GM13976 (cell line): ENCODE data around the gene CDC42SE2.
A peak's percentile ranks its signal among the peaks of the same experiment; 100 is the strongest.

ENCODE experiments used
- DNase-seq: peaks from one replicate; pipeline ENCODE4 v3.0.0; 2012; ENCODE audit warnings: low spot score
- in situ Hi-C: fragments of 300-500 bp; cut with MboI; formaldehyde crosslinking; loops from one replicate; pipeline ENCODE4 v1.12.0; 2022; ENCODE audit warnings: low sequenced_read_pairs, mixed read lengths, inconsistent platforms; ENCODE audit not compliant: unreplicated experiment
- TF ChIP-seq, protein P1 (sequence below): IDR thresholded peaks from 2 replicates; pipeline ENCODE4 v1.5.1; 2012; ENCODE audit warnings: borderline replicate concordance, mild to moderate bottlenecking; ENCODE audit not compliant: insufficient read depth; ENCODE audit errors: extremely low read depth, missing control alignments, control extremely low read depth

The CDC42SE2 gene

DNA sequence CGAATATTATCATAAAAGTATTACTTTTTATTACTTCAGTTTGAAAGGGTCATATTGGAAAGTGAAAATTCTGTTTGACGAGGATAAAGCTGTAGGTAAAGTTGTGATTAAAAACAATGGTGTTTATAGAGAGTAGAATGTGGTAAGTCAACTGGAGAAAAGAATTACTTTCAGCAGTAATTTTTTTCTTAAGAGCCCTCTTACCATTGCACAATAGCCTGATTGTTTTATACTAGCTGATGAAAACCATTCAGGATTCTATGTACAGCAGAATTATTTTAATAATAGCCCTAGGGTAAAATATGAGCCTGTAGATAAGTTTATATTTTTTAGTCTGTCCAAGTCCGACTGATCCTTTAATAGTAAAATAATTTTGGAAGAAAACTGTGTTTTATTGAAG lies 16.6 kb downstream of the CDC42SE2 start:
- no peak for DNase-seq
- in situ Hi-C loops, result no loop called here
- TF ChIP-seq, protein P1, sequence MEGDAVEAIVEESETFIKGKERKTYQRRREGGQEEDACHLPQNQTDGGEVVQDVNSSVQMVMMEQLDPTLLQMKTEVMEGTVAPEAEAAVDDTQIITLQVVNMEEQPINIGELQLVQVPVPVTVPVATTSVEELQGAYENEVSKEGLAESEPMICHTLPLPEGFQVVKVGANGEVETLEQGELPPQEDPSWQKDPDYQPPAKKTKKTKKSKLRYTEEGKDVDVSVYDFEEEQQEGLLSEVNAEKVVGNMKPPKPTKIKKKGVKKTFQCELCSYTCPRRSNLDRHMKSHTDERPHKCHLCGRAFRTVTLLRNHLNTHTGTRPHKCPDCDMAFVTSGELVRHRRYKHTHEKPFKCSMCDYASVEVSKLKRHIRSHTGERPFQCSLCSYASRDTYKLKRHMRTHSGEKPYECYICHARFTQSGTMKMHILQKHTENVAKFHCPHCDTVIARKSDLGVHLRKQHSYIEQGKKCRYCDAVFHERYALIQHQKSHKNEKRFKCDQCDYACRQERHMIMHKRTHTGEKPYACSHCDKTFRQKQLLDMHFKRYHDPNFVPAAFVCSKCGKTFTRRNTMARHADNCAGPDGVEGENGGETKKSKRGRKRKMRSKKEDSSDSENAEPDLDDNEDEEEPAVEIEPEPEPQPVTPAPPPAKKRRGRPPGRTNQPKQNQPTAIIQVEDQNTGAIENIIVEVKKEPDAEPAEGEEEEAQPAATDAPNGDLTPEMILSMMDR, result no peak

DNA sequence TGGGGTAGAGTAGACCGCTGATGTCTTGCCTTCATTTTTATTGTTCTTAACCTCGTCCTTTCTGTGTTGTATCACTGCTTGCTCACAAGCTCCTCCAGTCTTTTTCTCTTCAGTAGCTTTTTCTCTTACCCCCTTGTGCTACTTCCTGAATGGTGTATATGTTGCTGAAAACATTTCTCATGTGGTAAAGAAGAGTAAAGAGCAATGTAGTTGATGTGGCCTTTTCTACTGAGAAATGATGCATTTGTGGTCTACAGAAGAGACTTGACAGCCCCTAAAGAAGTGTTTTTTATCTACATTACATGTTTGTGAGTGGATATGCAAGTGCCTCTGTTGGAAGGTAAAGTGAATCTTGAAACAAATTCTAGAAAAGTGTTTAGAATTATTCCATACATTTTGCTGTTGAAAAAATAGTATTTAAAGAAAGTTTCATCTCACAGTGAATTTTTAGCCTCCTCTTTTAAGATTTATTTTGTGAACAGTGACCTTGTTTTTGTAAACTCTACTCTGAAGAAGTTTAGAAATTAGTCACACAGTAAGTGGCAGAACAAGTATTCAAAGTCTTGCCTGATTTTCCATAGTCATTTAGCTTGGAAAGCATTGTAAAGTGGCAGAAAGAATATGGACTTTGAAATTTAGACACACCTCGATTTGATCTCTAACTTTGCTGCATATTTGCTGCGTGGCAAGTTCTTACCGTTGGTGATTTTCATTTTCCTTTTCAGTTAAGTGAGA lies 17.4 kb downstream of the CDC42SE2 start:
- peak; percentile 40 for DNase-seq
- TF ChIP-seq, protein P1, result no peak
- in situ Hi-C loops, result no loop called here

DNA sequence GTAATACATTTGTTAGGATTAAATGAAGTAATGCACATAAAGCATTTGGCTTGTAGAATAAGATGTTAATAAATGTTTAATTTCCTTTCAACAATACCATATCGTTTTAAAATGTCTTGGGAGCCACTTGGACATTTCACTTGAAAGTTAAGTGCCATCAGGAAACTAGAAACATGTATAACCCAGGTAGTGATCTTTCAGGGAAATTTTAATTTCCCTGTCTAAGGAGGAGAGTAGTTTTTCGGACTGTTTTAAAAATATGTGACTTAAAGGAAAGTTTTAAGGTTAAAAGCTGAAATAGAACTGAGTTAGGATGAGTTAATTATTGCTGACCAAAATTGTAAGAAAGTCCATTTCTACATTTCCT lies 18.0 kb downstream of the CDC42SE2 start:
- DNase-seq, result no peak

DNA sequence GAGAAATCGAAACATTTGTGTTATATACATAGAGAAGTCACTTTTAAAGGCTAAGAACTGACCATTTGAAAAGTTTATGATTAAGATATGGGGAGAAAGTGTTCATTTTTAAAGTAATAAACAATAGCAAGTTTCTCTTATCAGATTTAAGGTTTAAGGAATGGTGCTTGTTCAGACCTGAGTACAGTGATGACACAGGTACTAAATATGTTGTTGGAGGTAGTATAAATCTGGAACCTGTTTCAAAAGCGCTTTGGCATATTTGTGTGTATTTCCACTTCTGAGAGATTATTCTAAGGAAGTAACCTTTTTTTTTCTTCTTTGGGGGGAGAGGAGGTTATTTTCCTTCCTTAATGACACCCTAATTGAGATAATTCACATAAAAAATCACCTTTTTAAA lies 18.4 kb downstream of the CDC42SE2 start:
- in situ Hi-C loops, result no loop called here
- TF ChIP-seq, protein P1, result no peak
- no peak for DNase-seq

More for the DNA sequence above, 18.0 kb downstream of the CDC42SE2 start:
- TF ChIP-seq, protein P1, result no peak
- in situ Hi-C loops, result no loop called here

DNA sequence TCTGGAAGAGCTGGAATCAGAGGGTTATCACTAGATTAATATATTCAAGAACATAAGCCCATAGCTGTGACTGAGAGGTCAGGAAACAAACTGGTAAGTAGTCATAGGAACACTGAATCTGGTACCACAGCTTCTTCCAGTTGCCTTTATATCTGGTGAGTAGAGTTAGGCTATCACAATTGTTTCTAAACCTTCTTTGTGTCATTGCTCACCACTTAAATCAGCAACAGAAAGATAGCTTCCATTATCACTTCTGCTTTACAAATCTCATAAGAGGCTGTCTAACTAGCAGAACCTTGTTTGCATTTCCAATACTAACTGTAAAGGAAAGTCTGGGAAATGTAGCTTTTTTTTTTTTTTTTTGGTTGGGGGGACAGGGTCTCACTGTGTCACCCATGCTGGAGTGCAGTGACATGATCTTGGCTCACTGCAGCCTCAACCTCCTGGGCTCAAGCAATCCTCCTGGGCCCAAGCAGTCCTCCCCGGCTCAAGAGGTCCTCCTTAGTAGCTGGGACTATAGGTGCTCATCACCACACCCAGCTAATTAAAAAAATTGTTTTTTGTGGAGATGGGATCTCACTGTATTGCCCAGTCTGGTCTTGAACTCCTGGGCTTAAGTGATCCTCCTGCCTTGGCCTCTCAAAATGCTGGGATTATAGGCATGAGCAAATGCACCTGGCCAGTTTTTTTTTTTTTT lies 22.0 kb downstream of the CDC42SE2 start:
- in situ Hi-C loops, result no loop called here
- TF ChIP-seq, protein P1, result no peak
- DNase-seq, result no peak

DNA sequence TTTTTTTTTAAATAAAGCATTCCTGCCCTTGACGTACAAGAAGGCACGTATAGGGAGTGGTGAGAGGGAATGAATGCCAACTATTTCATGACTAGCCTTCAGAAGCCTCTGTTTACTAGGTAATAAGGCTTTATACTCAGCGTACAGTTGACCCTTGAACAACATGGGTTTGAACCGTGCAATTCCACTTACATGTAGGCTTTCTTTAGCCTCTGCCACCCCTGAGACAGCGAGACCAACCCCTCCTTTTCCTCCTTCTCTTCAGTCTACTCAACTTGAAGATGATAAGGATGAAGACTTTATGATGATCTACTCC lies 22.5 kb downstream of the CDC42SE2 start:
- in situ Hi-C loops, result no loop called here
- TF ChIP-seq, protein P1, result no peak
- DNase-seq, result no peak

DNA sequence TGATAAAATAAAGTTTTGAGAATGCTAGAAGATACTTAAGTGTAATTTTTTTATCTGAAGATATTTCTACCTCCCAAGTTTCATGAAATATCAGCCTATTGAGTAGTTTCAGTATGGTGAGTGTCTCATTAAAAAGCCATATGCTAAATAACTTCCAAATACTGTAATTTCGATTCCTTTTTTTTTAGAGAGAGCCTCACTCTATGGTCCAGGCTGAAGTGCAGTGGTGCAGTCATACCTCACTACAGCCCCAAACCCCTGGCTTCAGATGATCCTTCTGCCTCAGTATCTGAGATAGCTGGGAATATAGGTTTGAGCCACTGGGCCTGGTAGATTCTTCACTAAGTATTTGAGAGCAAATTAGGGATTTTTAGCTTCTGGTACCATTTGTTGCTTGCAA lies 24.5 kb downstream of the CDC42SE2 start:
- no peak for DNase-seq
- in situ Hi-C loops, result no loop called here
- TF ChIP-seq, protein P1, result no peak
